Panc1 (cell line): Measurements from ENCODE around the gene CRHR2. TPM values are rescaled to one million over a fixed set of nuclear protein-coding genes. Genes with fewer than 3 reads are reported as not detected.

Experiments
- ATAC-seq: fragments of 200-7000 bp; cut with Tn5 transposase; 2 replicates; pipeline ENCODE4 v1.9.1; 2020; ENCODE audit warnings: mild to moderate bottlenecking, moderate library complexity
- BruUV-seq: library from RNA; stranded (reverse); fragments of 400-500 nt; replicated peaks from 2 replicates; lab custom pipeline; 2021; lab: Mats Ljungman, UMichigan
- CTCF ChIA-PET: fragments of 300-600 bp; sonication (Branson Sonifier 250); formaldehyde crosslinking; loops from one replicate; lab custom pipeline; 2022; ENCODE audit warnings: antibody characterized with exemption; lab: Charles Lee
- POLR2A ChIA-PET: fragments of 300-600 bp; sonication (Branson Sonifier 250); formaldehyde crosslinking; loops from one replicate; lab custom pipeline; 2022; ENCODE audit warnings: antibody characterized with exemption; lab: Charles Lee
- DNase-seq: peaks from one replicate; pipeline ENCODE4 v3.0.0-alpha.2; 2010; ENCODE audit warnings: low read depth, low spot score
- H3K27ac ChIP-seq: 2 replicates; pipeline ENCODE4 v1.5.1; 2011; ENCODE audit warnings: mild to moderate bottlenecking, low read length, inconsistent platforms
- H3K27me3 ChIP-seq: fragments of 200-500 bp; sonication (Bioruptor generic); 2 replicates; pipeline ENCODE4 v1.6.0; 2014; ENCODE audit warnings: low read length, inconsistent platforms; ENCODE audit not compliant: control insufficient read depth, insufficient read depth
- H3K36me3 ChIP-seq: fragments of 200-500 bp; sonication (Bioruptor generic); 2 replicates; pipeline ENCODE4 v1.5.1; 2014; ENCODE audit warnings: inconsistent platforms, mild to moderate bottlenecking, low read length, moderate library complexity; ENCODE audit not compliant: control insufficient read depth, insufficient read depth
- H3K4me1 ChIP-seq: 2 replicates; pipeline ENCODE4 v1.5.1; 2011; ENCODE audit warnings: inconsistent platforms, mild to moderate bottlenecking, low read length, moderate library complexity; ENCODE audit not compliant: control insufficient read depth, insufficient read depth
- H3K4me3 ChIP-seq, 2 experiments: 2 replicates each; pipeline ENCODE4 v1.5.1; 2011 to 2012; ENCODE audit warnings: low read depth in 2 of 2, low read length in 2 of 2, mild to moderate bottlenecking in 2 of 2, inconsistent platforms in 1 of 2, moderate library complexity in 1 of 2
- H3K9me3 ChIP-seq: fragments of 200-500 bp; sonication (Bioruptor generic); 2 replicates; pipeline ENCODE4 v1.5.1; 2014; ENCODE audit warnings: low read depth, mild to moderate bottlenecking, inconsistent platforms, low read length, moderate library complexity; ENCODE audit not compliant: control insufficient read depth, insufficient read depth
- POLR2AphosphoS5 ChIP-seq: IDR thresholded peaks from 2 replicates; pipeline ENCODE4 v1.6.1; 2012; ENCODE audit warnings: mild to moderate bottlenecking, low read depth, low read length, moderate library complexity
- SIN3A ChIP-seq: IDR thresholded peaks from 2 replicates; pipeline ENCODE4 v1.6.1; 2012; ENCODE audit warnings: low read depth, mild to moderate bottlenecking, low read length, moderate library complexity, borderline replicate concordance; ENCODE audit not compliant: insufficient read depth
- TCF7L2 ChIP-seq: IDR thresholded peaks from 2 replicates; pipeline ENCODE4 v1.6.1; 2011; ENCODE audit warnings: mild to moderate bottlenecking, low read depth, low read length, inconsistent platforms
- in situ Hi-C: cut with HindIII; loops from 2 replicates; pipeline ENCODE4 v1.10.0; 2016; ENCODE audit warnings: low sequenced_read_pairs, low pct_unique_long_range_greater_than_20kb
- intact Hi-C: fragments of 100-400 bp; cut with micrococcal nuclease; formaldehyde crosslinking; loops from one replicate; pipeline ENCODE4 v1.10.0; 2022; ENCODE audit not compliant: unreplicated experiment
- total RNA-seq: library from RNA; stranded (reverse); gene quantifications from one replicate; pipeline ENCODE4 v1.2.1, GENCODE V29; 2021; ENCODE audit not compliant: unreplicated experiment
- TF ChIP-seq, protein P1 (sequence below): fragments of 450-650 bp; IDR thresholded peaks from 2 replicates; pipeline ENCODE4 v1.5.1; 2017; ENCODE audit warnings: mild to moderate bottlenecking
- TF ChIP-seq, protein P2 (sequence below), 2 experiments: IDR thresholded peaks; 2 replicates each; pipeline ENCODE4 v1.6.1; 2011 to 2012; ENCODE audit warnings: low read depth in 2 of 2, control low read depth in 1 of 2, low read length in 1 of 2, mild to moderate bottlenecking in 1 of 2, moderate library complexity in 1 of 2; ENCODE audit not compliant: insufficient read depth in 1 of 2

Gene CRHR2
- total RNA-seq, 1 experiment from 2014 or later = not detected

DNA sequence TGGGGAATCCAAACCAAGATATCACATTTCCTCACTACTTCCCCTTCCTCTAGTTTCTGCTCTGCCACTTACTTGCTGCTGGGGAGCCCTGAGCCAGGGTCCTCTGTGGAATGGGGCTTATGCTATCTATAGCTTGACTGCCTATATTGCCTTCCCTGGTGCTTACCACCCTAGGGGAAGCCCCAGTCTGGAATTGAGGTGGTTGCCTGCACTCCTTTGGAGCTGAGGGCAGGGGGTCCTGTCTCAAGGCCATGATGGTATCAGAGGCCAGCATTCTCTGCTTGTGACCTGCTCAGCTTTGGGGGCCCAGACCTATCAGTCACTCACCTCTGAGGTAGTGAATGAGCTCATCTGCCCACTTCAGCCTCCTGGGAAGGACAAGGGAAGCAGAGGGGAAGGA is 40.4 kb upstream of the CRHR2 start:
- Histone ChIP-seq H3K9me3 (peaks cover 6% of the 10 kb centered on the region; the same call in 1 of the 2 replicates), H3K27ac (no peak overlapping the region), H3K27me3 (peaks cover 6% of the 10 kb centered on the region; the same call in 1 of the 2 replicates), H3K4me3 (no peak overlapping the region), H3K36me3 (no peaks in the 10 kb centered on the region), H3K4me1 (no peaks in the 10 kb centered on the region)
- BruUV-seq = no TSS peak
- ChIA-PET CTCF (no interaction called here), POLR2A (no interaction called here)
- TF ChIP-seq, protein P1, sequence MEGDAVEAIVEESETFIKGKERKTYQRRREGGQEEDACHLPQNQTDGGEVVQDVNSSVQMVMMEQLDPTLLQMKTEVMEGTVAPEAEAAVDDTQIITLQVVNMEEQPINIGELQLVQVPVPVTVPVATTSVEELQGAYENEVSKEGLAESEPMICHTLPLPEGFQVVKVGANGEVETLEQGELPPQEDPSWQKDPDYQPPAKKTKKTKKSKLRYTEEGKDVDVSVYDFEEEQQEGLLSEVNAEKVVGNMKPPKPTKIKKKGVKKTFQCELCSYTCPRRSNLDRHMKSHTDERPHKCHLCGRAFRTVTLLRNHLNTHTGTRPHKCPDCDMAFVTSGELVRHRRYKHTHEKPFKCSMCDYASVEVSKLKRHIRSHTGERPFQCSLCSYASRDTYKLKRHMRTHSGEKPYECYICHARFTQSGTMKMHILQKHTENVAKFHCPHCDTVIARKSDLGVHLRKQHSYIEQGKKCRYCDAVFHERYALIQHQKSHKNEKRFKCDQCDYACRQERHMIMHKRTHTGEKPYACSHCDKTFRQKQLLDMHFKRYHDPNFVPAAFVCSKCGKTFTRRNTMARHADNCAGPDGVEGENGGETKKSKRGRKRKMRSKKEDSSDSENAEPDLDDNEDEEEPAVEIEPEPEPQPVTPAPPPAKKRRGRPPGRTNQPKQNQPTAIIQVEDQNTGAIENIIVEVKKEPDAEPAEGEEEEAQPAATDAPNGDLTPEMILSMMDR = no peak
- TF ChIP-seq, protein P2, sequence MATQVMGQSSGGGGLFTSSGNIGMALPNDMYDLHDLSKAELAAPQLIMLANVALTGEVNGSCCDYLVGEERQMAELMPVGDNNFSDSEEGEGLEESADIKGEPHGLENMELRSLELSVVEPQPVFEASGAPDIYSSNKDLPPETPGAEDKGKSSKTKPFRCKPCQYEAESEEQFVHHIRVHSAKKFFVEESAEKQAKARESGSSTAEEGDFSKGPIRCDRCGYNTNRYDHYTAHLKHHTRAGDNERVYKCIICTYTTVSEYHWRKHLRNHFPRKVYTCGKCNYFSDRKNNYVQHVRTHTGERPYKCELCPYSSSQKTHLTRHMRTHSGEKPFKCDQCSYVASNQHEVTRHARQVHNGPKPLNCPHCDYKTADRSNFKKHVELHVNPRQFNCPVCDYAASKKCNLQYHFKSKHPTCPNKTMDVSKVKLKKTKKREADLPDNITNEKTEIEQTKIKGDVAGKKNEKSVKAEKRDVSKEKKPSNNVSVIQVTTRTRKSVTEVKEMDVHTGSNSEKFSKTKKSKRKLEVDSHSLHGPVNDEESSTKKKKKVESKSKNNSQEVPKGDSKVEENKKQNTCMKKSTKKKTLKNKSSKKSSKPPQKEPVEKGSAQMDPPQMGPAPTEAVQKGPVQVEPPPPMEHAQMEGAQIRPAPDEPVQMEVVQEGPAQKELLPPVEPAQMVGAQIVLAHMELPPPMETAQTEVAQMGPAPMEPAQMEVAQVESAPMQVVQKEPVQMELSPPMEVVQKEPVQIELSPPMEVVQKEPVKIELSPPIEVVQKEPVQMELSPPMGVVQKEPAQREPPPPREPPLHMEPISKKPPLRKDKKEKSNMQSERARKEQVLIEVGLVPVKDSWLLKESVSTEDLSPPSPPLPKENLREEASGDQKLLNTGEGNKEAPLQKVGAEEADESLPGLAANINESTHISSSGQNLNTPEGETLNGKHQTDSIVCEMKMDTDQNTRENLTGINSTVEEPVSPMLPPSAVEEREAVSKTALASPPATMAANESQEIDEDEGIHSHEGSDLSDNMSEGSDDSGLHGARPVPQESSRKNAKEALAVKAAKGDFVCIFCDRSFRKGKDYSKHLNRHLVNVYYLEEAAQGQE (IDR thresholded peaks at IDR 0.05; ENCODE audit: insufficient read depth in 1 of 2, low read depth in 2 of 2, low read length in 1 of 2) = no peak
- TF ChIP-seq SIN3A (no peak), POLR2AphosphoS5 (no peak), TCF7L2 (no peak)
- in situ Hi-C loops (no loop called here), intact Hi-C loops (no loop called here)
- ATAC-seq (no peak), DNase-seq (no peak)

DNA sequence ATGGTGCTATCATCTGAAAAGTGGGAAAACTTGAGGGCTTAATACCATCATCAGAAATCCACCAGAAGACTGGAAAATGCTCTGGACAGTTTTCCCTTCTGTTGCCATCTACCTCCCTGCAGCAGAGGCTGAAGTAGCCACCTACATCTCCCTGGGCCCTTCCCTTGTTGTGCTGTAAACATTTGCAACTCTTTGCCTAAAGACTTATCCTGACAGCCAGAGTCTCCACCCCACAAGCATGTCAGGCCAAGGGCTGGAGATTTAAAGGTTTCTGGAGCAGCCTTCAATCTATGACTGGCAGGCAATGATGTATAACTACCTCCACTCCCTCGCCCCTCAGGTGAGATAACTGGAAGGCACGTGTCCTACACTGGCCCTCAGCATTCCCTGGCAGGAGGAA is 39.9 kb upstream of the CRHR2 start:
- POLR2A ChIA-PET = no interaction called here
- TF ChIP-seq POLR2AphosphoS5 (no peak), TCF7L2 (no peak), SIN3A (no peak)
- TF ChIP-seq, protein P2 (IDR thresholded peaks at IDR 0.05; ENCODE audit: insufficient read depth in 1 of 2, low read depth in 2 of 2, low read length in 1 of 2) = no peak
- TF ChIP-seq, protein P1 = no peak
- no peak for DNase-seq
- ATAC-seq = no peak; the same call in 1 of the 2 replicates
- CTCF ChIA-PET = no interaction called here
- Histone ChIP-seq H3K27ac (no peak overlapping the region), H3K9me3 (peaks cover 6% of the 10 kb centered on the region; the same call in 1 of the 2 replicates), H3K36me3 (no peaks in the 10 kb centered on the region), H3K4me3 (no peak overlapping the region), H3K4me1 (no peaks in the 10 kb centered on the region), H3K27me3 (peaks cover 6% of the 10 kb centered on the region; the same call in 1 of the 2 replicates)
- in situ Hi-C loops = no loop called here
- intact Hi-C loops = no loop called here
- BruUV-seq = no TSS peak
